ENCODE results near the gene CGGBP1. TPM values are rescaled to one million over a fixed set of nuclear protein-coding genes. Genes with fewer than 3 reads are reported as not detected.

CGGBP1 gene
- 23.8 and 37.7 TPM in 2 replicates for total RNA-seq (ENCODE audit: low replicate concordance)

GRCh38 chr3:88058581-88059379, at the start of gene CGGBP1, which contains the start of gene ZNF654:
Gene CGGBP1 (minus strand): TSS chr3:88059005. CDS start chr3:88055976, 3,029 bp downstream.
Gene ZNF654 (plus strand): TSS chr3:88059255. CDS start chr3:88059320, 65 bp downstream.

Other genes starting within 250 kb of the CGGBP1 start
- gene ZNF654, start 250 bp upstream of the CGGBP1 start, total RNA-seq (ENCODE audit: low replicate concordance): 11.4 and 14.3 TPM in 2 replicates
- 17.6 and 23.8 TPM in 2 replicates for gene C3orf38, start 91.0 kb upstream of the CGGBP1 start, total RNA-seq (ENCODE audit: low replicate concordance)